ENCODE data around the gene ERCC1.
"Not testable (repeated sequence)": the region's sequence is repeated elsewhere in the genome, so short reads cannot be mapped to it uniquely, and the experiment has no call there.

Gene ERCC1

DNA sequence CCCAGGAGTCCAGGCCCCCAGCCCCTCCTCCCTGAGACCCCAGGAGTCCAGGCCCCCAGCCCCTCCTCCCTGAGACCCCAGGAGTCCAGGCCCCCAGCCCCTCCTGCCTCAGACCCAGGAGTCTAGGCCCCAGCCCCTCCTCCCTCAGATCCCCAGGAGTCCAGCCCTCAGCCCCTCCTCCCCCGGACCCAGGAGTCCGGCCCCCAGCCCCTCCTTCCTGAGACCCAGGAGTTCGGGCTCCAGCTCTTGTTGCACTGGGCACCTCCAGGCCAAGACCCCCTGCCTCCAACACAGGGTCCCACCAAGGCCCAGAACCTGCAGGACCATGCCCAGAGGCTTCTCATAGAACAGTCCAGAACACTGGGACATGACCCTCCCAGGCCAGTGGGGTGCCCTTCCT, 3.8 kb downstream of the ERCC1 start:
- TF ChIP-seq, protein P1, sequence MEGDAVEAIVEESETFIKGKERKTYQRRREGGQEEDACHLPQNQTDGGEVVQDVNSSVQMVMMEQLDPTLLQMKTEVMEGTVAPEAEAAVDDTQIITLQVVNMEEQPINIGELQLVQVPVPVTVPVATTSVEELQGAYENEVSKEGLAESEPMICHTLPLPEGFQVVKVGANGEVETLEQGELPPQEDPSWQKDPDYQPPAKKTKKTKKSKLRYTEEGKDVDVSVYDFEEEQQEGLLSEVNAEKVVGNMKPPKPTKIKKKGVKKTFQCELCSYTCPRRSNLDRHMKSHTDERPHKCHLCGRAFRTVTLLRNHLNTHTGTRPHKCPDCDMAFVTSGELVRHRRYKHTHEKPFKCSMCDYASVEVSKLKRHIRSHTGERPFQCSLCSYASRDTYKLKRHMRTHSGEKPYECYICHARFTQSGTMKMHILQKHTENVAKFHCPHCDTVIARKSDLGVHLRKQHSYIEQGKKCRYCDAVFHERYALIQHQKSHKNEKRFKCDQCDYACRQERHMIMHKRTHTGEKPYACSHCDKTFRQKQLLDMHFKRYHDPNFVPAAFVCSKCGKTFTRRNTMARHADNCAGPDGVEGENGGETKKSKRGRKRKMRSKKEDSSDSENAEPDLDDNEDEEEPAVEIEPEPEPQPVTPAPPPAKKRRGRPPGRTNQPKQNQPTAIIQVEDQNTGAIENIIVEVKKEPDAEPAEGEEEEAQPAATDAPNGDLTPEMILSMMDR (IDR thresholded peaks at IDR 0.05; ENCODE audit: insufficient read depth, low read depth, low read length, missing control alignments): no peak
- H3K4me3 ChIP-seq (ENCODE audit: low read length): no peak overlapping the region

DNA sequence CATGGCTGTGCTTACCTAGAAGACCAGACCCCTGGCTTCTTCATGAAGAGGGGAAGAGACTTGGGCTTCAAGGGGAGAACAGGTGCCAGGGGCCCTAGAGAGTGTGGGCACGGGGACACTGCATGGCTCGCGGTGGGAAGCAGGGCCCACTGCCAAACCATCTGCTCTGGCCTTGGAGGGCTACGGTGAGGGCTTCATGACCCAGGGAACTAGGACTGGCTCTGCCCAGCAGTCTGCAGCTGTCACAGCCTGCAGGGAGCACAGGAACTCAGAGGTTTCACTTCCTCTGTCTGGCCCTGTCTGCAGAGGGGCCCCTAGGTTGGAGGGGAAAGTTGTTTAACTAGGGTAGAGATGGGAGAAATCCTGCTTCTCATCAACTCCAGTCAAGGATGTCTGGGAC, 4.3 kb downstream of the ERCC1 start:
- no peak for DNase-seq (ENCODE audit: low read depth)
- H3K4me3 ChIP-seq (ENCODE audit: low read length): no peak overlapping the region
- TF ChIP-seq, protein P1 (IDR thresholded peaks at IDR 0.05; ENCODE audit: insufficient read depth, low read depth, low read length, missing control alignments): no peak

More for the DNA sequence above, 3.8 kb downstream of the ERCC1 start:
- no peak for DNase-seq (ENCODE audit: low read depth)

DNA sequence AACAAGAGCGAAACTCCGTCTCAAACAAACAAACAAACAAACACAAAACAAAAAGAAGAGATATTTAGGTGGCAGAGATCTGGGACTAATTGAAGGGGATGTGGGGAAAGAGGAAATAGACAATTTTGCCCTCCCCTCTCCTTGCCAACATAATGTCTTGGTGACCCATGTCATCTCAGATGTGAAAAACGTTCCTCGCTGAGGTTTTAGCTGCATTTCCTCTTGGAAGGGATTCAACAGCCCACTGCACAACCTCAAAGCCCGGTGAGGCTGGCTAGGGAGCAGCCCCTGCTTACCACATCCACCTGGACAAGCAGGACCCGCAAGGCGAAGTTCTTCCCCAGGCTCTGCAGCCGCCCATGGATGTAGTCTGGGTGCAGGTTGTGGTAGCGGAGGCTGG, 4.9 kb downstream of the ERCC1 start:
- no peak overlapping the region for H3K4me3 ChIP-seq (ENCODE audit: low read length)
- TF ChIP-seq, protein P1 (IDR thresholded peaks at IDR 0.05; ENCODE audit: insufficient read depth, low read depth, low read length, missing control alignments): no peak
- no peak for DNase-seq (ENCODE audit: low read depth)

DNA sequence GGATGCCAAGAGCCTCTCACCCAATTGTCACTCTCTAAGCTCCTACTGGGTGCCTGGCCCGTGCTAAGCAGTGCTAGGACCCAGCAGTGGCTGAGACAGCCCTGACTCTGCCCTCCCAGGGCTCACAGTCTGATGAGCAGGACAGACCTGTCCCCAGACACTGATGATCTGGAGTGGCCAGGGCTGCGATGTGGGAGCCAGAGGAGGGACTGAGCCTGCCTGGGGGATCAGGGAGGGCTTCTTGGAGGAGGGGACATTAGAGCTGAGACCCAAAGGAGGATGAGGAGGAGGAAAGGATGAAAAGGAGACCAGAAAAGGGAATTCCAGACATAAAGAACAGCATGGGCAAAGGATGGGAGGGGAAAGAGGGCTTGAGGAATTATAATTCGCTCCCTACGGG, 6.6 kb downstream of the ERCC1 start:
- no peak overlapping the region for H3K4me3 ChIP-seq (ENCODE audit: low read length)
- no peak for DNase-seq (ENCODE audit: low read depth)
- TF ChIP-seq, protein P1 (IDR thresholded peaks at IDR 0.05; ENCODE audit: insufficient read depth, low read depth, low read length, missing control alignments): no peak

DNA sequence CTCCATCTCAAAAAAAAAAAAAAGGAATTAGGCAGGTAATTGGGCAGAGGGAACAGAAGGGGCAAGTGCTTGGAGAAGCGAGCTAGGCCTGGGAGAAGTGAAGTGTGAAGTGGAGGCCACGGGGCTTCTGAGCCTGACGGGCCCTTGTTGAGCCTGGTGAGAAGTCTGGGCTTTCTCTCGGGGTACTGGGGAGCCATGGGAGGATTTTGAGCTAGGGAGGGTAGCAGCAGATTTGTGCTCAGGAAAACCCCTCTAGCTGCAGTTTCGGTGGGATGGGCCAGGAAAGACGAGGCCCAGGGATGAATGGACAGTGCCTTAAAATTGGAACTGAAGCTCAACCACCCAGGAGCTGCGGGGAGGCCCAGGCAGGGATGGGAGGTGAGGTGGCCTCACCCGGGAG, 9.2 kb downstream of the ERCC1 start:
- TF ChIP-seq, protein P1 (IDR thresholded peaks at IDR 0.05; ENCODE audit: insufficient read depth, low read depth, low read length, missing control alignments): no peak

DNA sequence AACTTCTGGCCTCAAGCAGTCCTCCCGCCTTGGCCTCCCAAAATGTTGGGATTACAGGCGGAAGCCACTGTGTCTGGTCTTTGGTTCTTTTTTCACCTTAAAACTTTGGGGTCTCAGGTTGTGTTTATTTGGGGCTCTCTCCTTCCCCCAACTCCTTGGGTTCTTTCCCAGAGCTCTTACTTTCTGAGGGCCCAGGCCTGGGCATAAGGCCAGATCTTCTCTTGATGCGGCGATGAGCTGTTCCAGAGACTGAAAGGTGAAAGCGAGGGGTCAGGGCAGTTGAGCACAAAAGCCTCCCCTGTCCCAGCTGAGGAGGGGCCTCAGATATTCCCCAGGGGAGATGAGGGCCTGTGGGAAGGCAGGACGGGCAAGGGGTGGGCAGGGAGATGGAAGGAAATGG, 10.2 kb downstream of the ERCC1 start:
- no peak for DNase-seq (ENCODE audit: low read depth)
- no peak overlapping the region for H3K4me3 ChIP-seq (ENCODE audit: low read length)
- TF ChIP-seq, protein P1 (IDR thresholded peaks at IDR 0.05; ENCODE audit: insufficient read depth, low read depth, low read length, missing control alignments): no peak

More for the DNA sequence above, 9.2 kb downstream of the ERCC1 start:
- H3K4me3 ChIP-seq (ENCODE audit: low read length): no peak overlapping the region
- no peak for DNase-seq (ENCODE audit: low read depth)

DNA sequence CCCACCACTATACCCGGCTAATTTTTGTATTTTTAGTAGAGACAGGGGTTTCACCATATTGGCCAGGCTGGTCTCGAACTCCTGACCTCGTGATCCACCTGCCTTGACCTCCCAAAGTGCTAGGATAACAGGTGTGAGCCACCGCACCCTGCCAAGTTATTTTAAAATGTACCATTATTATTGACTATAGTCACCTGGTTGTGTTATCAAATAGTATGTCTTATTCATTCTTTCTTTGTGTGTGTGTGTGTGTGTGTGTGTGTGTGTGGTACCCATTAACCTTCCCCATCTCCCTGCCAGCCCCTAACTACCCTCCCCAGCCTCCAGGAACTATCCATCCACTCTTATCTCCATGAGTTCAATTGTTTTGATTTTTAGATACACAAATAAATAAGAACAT, 13.4 kb downstream of the ERCC1 start:
- not testable (repeated sequence) for DNase-seq (ENCODE audit: low read depth); H3K4me3 ChIP-seq (ENCODE audit: low read length)

DNA sequence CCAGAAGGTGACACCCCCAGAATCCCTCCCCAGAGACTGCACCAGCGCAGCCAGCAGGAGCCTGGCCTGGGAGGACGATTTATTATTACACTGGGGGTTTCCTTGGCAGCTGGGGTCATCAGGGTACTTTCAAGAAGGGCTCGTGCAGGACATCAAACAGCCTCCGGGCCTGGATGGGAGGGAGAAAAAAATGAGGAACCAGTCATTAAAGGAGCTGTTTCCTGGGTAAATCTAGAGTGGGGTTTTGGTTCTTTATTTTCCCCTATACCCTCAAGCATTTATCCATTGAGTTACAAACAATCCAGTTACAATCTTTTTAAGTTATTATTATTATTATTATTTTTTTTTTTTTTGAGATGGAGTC, 14.2 kb downstream of the ERCC1 start:
- DNase-seq (ENCODE audit: low read depth): no peak
- no peak overlapping the region for H3K4me3 ChIP-seq (ENCODE audit: low read length)
- TF ChIP-seq, protein P1 (IDR thresholded peaks at IDR 0.05; ENCODE audit: insufficient read depth, low read depth, low read length, missing control alignments): no peak

Data from epithelial cell of esophagus (primary cell).